HG02759 (cell line): ENCODE data around the gene RPA3.

Experiments used
- ATAC-seq: cut with Tn5 transposase; IDR thresholded peaks from one replicate; pipeline ENCODE4 v1.9.1; 2021; ENCODE audit warnings: mild to moderate bottlenecking, moderate library complexity; ENCODE audit not compliant: unreplicated experiment

Gene RPA3

DNA sequence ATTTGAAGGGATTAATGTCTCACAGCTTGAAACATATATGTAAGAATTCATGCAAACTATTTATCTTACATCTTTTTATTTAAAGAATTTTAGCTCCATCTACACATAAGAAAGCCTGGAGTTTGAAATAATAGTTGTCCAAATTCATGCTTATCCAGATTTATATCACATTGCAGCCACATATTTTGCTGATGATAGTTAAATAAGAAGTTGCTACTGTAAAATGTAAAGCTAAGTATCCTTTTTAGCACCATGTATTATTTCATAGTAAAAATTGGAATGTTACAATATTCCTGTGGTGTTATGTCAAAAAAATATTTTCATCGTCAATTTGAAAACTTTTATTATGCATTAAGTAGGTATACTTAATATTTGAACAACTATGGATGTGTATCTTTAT is 105.2 kb downstream of the RPA3 start:
- ATAC-seq: no peak

DNA sequence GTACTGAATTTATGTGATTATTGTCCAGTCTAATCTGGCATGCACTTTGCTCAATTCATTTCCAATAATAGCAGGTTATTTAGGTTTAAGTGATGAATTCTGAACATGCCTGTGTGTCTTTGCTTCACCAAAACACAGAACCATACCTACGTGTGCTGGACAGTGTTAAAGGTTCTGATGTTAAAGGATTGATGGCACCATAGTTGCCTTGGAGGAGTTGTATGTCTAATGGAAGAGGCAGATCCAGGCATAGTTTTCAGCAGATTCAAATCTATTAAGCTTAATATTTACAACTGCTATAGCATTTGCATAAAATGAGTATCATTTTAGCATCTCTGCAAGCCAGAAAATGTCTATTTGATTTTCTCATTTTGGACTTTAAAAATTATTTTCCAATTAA is 105.9 kb downstream of the RPA3 start:
- no peak for ATAC-seq

GRCh38 chr7:7609330-7609729 is 109.1 kb downstream of the RPA3 start:
- no peak for ATAC-seq

- no peak for ATAC-seq
These were observed 111.4 kb downstream of the RPA3 start for GRCh38 chr7:7607010-7607409.

DNA sequence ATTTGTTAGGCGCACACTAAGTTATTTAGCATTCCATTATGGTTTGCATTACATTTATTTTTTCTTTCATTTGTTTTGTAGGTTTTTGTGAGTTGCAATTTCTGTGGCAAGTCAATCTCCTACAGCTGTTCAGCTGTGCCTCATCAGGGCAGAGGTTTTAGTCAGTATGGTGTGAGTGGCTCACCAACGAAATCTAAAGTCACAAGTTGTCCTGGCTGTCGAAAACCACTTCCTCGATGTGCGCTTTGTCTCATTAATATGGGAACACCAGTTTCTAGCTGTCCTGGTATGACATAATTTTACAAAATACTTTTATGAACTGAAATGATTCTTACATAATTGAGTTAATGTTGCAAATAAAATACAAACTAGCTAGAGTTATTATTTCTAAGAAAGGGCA is 122.2 kb downstream of the RPA3 start:
- ATAC-seq: no peak

DNA sequence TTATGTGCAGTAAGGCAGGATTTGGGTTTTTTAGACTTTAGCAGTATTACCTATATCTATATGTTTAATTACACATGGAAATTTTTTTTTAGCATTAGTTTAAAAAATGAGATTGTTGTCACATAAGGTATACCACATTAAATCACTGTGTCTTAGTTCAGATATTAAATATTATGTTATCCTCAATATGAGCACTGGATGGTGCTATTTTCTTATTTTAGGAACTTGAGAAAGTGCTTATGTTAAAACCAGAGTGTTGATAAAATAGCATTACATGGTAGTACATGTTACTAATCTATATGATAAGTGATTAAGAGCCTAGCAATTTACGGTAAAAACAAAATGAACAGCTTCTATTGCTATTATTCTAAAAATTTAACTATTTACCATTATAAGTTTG is 123.0 kb downstream of the RPA3 start:
- ATAC-seq: no peak
